Stimulated activated CD4-positive, alpha-beta T cell treated with anti-CD3 and anti-CD28 coated beads, Interleukin-1b, Interleukin-23, amount 100 ng/mL, for 4 hours (primary cell): ENCODE measurements around the gene CHD5.

ENCODE experiments used
- DNase-seq, 2 donors: peaks; one replicate each; pipeline ENCODE4 v3.0.0-alpha.2; 2020; ENCODE audit warnings: low read depth in 2 of 2

The CHD5 gene

DNA sequence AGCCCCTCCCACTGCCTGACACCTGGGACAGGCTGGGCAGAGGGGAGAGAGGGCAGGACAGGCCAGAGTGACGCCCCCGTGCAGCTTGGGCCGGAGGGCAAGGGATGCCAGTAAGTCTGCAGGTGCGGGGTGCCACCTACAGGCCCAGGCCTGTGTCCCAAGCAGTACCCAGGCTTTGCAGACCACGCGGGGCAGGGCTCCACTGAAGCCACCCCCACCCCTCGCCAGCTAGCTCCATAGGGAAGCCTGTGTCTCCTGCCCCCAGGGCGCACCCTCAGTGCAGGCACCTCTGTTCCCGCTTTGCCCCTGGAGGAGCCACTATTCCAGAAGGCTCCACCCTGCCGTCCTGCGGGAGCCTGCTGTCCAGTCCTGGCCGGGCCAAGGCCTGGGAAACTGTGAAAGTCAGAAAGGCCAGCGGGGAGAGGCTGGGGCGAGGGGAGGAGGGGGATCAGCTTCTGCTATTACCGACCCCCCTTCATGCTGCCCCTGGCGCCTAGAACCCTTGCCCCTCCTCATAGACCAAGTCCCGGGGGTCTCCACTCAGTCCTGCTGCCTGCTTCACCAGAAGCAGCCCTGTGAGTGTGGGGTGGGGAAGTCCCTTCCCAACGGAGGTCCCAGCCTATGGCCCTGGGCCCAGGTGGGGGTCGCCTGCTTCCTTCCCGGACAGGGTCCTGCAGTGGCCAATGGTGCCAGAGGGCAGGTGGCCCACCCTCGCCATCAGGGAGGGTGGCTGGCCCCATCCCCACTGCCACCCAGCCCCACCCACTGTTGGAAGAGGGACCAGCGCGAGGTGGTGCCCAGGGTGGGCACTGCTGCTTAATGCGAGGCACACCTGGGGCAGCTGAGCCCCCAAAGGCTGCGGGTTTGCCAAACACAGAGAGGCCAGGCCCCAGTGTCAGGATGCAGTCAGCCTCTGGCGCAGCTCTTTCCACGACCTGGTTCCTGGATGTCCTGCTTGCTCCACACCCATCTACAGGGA, 80.0 kb downstream of the CHD5 start:
- DNase-seq, result no peak

DNA sequence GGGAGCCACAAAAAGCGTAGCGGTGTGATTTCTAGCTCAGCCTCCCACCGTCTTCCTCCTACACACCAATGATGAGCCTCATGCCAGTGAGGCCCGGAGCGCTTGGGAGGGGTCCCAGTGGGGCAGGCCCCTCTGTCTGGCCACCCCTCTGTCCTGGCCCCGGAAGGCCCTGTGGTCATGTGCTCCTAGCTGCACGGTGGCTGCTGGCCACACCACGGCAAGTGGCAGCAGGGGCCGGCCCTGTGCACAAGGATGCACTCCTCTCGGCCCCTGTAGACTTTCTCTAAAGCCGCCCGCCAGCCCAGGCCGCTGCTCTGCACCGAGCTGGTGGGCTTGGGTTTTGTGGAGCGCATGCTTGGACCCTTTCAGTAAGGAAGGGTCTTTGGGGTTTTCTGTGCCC, 80.8 kb downstream of the CHD5 start:
- no peak for DNase-seq

DNA sequence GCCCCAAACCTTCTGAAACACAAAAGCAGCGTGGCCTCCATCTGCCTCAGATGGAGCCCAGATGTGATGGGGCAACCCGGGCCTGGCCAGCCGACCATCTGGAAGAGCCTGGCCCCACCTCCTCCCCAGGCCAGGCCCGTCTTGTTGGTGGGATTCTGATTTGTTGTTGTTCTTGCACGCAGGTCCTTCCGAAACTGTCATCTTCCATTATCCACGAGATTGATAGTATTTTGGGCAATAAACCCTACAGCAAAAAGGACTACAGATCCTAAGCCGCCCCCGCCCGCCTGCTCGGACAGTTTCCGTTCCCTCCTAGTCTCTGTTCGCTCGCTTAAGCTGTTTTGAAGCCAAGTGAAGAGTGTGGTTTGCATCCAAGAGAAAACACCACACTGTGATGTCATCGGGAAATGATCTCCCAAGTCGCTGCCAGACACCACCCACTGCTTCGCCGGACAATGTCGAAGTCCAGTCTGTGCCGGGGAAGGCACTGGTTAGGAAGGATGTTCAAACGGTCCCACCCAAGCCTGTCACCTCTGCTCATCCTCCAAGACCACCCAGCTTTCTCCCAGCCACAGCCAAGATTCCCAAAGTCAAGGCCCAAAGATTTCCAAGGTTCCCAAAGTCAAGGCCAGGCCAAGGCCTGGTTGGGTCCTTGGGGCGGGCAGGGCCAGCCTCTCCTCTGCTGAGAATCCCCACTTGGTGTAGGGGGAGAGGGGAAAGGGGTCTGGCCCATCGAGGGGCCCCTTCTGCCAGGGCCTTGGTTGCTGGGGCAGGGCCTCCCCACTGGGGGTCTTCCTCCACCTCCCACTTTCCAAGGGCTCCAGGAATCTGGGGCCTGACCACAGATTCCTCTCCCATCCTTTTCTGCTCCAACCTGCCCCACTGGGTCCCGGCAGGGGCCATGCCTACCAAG, 81.6 kb downstream of the CHD5 start:
- DNase-seq, result no peak

DNA sequence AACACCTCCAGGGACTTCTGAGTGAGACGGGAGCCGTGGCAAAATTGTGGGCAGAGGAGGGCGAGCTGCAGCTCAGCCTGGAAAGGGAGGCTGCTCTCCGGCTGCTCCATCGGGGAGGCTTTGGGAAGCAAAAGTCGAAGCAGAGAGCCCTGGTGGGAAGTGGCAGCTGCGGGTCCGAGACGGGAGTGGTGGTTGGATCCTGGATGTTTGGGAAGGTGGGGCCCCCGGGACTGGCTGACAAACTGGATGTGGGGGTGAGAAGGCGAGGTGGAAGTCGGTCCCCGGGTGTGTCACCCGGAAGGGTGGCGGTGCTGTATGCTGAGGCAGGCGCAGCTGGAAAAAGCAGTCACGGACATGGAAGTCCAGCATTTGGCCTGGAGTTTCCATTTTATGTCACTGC, 82.3 kb downstream of the CHD5 start:
- DNase-seq, result no peak

DNA sequence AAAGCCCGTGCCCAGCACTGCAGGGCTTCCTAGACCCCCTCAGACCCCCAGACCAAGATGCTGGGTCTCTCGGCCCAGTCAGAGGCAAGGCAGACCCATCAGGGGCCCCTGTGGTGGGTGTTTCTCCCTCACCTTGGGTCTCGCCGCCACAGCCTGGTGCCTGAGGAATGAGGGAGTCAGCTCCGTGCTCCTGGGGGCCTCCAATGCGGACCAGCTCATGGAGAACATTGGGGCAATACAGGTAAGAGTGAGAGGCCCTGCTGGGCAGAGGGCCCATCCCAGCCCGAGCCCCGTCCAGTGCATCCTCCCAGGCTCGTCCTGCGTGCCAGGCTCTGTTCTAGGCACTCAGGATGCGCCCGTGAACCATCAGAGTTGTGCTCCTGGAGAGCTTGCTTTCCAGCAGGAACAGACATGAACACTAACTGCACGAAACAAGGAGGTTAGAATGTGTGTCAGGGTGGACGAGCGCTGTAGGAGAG, 83.0 kb downstream of the CHD5 start:
- DNase-seq, result no peak

DNA sequence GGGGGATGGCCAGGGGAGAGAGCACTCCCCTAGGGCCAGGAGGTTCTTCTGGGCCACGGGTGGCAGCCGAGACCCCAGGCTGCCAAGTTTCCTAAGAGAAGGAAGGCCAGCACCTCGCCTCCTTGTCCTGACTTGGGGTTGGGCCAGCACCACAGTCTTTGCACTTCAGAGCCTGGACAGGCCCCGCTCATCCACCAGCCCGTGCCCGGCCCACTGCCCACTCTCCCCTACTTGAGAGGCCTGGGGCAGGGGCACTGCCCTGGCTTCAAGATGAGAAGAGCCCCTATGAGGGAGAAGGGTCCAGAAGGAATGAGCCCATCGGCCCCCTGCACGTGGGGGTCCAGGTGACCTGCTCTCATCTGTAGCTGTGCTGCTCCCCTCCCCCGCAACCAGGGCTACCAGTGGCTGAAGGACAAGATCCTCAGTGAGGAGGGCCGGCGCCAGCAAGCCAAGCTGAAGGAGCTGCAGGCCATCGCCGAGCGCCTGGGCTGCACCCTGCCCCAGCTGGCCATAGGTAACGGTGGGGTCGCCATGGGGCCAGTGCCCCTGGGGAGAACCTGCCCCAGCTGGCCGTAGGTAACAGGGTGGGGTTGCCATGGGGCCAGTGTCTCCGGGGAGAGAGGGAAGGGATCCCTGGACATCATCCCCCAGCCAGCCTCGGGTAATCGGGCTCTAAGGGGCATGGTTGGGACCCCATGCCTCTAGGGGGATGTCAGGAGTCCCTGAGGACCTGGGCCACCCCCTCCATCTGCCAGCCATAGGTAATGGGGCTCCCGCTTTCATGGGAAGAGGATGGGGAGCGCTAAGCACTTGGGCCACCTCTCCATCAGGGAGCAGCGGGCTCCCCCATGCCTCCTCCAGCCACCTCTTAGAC, 83.6 kb downstream of the CHD5 start:
- no peak for DNase-seq

DNA sequence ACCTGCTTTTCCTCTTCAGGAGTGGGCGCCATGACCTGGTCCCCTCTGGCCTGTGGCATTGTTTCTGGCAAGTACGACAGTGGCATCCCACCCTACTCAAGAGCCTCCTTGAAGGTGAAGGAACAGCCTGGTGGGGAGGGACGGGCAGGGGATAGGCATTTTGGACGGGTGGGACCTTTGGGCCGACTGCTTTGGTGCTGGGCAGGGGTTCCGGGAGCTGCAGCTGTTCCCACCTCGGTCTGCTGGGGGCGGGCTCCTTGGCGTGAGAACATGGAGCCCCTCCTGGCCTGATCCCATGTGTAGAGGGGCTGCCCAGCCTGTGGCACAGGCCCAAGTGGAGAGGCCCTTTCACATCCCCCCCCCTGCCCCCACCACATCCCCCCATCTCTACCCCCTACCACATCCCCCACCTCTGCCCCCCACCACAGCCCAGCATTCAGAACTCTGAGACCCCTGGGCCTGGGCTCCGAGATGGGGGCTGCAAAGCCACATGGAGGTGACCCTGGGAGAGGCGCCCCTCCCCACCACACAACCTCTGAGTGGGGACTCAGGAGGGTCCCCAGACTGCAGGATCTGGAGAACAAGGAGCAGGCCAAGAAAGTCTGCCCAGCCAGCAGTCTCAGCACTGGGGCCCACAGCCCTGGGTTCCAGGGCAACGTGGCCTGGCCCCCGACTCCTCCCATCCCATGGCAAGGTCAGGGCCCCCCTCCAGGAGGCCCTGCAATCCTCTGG, 84.4 kb downstream of the CHD5 start:
- no peak for DNase-seq

DNA sequence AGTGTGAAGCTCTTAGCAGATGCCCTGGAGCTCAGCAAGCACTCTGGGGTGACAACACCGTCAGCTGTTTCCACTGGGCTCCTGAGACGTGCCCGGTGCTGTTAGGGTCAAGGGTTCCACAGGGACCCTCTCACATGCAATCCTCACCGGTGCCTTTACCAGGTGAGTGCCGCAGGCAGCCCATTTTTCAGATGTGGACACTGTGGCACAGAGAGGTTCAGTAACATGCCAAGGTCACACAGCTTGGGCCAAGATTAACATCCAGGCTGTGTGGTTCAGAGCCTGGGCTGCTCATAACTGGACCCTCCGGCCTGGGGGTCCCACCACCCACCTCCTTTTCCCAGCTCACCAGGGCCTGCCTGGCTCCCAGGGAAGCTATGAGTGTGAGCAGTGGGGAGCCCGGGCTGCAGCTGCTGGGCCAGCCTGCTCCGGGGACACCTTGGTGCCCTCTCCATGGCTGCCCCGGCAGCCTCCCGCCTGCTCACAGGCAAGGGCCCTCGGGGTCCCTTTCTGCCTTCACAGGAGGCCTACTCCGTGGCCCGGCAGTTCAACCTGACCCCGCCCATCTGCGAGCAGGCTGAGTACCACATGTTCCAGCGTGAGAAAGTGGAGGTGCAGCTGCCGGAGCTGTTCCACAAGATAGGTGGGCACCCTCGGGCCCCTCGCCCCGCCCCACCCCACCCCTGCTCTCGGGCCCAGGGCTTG, 85.2 kb downstream of the CHD5 start:
- DNase-seq, result no peak

DNA sequence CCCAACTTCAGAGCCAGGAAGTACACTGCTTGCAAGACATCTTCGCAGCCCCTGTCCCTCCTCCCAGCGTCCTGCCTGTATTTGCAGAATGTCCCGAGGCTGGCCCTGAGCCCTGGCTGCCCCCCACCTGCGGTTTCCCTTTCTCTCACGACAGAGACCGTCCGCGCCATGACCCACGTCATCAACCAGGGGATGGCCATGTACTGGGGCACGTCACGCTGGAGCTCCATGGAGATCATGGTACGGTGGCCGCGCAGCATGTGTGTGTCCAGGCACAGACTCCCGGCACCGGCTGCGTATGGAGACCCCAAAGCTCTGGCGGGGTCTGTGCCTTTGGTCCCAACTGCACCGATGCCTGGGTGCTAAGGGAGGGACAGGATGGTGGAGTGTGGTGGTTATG, 85.9 kb downstream of the CHD5 start:
- DNase-seq, result no peak

DNA sequence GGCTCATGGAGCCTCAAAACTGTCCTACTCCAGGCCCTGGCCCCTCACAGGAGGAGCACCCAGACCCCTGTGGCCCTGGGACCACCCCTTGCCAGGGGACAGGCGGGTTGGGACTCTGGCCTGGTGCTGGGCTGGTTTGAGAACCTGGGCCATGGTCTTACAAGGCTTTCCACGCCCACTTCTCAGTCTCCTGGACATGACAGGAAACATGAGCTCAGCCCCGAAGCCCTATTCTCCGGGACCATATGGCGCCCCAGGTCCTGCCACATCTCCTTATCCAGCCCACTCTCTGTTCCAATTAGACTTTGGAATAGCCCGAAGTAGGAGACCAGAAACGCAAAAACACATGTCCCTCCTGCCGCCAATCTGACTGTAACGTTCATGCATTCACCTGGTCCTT, 86.5 kb downstream of the CHD5 start:
- no peak for DNase-seq

DNA sequence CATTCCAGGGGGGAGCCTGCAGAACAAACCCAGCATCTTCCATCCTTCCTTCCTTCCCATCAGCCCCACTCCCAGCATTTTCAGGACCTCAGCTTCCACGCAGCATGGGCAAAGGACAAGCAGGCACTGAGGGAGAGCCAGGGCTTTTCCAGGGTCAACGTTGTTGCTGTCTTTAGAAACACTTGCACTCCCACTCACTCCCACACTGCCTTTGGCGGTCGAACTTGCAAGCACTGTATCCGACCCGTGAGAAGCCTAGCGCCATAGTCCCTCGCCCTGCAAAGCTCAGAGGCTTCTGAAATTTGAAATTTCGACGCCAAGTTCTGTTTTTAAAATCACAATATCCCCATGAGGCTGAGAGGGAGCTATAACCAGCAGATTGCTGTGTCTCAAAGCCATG, 87.0 kb downstream of the CHD5 start:
- DNase-seq, result no peak

DNA sequence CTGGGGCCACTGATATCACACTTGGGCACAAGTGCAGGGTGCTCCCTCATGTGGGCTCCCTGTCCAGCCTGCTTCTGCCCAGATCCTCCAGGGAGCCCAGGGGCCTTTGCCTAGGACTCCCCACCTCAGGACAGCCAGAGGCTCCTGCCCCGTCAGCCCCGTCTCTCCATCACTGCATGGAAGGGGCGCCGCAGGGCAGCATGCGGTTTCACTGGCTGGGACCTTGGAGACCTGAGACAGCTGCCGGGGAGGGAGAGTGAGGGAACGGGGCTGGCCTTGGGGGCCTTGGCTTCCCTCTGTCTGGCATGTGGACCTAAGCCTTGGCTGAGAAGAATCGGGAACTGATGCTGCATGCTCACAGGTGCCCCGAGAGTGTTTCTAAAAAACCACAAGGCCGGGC, 87.9 kb downstream of the CHD5 start:
- DNase-seq, result no peak

DNA sequence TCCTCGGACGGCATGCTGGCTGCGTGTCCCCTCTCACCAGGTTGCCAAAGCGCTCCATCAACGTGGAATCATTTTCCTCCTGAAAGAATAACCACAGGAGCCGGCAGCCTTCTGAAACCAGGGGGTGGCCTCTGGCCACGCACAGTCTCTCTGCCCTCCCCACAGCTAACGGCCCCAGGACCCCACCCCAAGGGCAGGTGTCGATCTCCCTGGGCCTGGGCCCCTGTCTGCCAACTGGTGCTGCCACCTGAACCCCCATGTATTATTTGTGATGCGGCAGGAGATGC, 88.4 kb downstream of the CHD5 start:
- no peak for DNase-seq

DNA sequence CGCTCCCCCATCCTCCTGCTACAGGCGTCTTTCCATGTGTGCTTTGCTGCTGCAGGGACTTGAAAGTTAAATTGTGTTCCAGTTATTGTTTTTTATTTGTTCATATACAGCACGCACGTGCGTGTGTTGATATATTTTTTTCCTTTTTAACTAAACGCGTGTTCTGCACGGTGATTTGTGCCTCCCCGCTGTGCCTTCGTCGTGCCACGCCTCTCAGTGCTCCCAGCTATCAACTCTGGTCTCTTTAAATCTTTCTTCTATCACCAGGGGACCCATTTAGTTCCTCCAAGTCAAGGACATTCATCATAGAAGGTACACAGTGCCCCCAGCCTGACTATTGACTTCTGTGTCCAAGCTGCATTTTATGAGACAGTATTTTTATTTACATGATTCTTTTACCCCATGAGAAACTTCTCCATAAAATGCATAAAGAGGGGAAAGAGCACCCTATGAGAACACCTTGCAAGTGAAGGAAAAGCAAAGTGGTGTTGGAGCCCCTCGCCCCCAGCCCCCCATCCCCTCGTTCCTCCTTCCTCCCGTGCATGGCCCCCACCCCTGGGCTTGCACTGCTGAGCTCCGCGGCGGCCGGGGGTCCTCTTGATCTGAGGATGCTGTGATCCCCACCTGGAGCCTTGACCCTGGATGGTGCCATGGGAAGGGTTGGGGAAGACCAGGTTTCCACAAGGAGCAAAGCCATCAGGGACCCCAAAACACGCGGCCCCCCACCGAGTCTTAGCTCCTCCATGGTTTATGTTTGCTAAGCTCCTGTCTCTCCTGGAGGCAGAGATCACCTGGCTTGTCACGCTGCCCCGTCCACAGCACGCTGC, 88.9 kb downstream of the CHD5 start:
- no peak for DNase-seq

DNA sequence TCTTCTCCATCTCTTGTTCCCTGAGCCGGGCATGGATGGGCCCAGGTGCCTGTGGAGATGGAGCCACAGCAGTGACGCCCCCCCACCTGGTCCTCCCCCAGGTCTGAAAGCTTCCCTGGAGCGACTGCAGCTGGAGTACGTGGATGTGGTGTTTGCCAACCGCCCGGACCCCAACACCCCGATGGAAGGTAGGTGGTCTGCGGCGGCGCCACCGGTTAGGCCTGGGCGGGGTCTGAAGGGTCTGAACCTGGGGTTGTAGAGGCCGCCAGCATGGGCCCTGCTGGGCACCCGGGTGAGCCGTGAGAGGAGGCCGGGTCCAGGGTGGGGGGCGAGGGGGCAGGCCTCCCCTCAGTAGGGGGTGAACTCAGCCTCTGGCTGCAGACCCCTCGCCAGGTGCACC, 89.8 kb downstream of the CHD5 start:
- no peak for DNase-seq

DNA sequence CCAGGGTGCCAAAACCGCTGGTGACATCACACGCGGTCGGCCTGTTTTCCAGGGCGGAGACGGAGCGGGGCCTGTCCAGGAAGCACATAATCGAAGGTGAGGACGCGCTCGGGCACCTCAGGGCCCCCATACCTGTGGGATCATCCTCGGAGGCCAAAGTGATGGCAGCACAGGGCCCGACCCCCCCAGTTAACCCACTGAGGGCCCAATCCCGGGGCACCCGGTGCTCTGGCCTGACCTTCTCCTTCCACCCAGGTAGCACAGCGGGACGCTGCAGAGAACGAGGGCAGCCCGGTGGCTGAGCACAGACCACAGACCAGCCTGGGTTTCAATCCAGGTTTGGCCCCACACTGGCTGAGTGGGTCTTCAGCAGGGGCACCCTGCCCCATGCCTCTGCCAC, 91.2 kb downstream of the CHD5 start:
- no peak for DNase-seq

DNA sequence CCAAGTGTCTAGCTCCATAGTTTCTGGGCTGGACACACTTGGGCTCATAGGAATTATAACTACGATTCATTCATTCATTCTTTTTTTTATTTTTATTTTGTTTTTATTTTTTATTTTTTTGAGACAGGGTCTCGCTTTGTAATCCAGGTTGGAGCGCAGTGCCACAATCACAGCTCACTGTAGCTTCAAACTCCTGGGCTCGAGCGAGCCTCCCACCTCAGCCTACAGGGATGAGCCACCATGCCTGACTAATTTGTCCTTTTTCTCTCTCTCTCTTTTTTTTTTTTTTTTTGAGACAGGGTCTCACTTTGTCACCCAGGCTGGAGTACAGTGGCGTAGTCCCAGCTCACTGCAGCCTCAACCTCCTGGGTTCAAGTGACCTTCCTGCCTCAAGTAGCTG, 92.2 kb downstream of the CHD5 start:
- no peak for DNase-seq

DNA sequence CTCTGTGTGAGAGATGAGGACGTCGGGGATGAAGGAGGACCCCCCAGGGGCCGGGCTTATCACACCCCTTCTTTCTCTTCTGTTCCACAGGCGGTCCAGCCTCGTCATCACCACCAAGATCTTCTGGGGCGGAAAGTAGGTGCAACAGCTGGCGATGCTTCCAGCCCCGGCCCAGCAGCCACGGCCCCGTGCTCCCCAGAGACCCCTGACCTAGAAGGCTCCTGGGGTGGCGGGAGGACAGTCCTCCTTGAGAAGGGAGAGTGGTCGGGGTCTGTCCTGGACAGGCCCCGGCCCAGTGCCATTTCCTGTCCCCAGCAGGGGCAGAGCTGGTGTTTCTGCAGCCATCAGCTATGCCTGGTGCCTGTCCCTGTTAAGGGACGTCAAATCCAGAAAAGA, 92.7 kb downstream of the CHD5 start:
- DNase-seq, result no peak

DNA sequence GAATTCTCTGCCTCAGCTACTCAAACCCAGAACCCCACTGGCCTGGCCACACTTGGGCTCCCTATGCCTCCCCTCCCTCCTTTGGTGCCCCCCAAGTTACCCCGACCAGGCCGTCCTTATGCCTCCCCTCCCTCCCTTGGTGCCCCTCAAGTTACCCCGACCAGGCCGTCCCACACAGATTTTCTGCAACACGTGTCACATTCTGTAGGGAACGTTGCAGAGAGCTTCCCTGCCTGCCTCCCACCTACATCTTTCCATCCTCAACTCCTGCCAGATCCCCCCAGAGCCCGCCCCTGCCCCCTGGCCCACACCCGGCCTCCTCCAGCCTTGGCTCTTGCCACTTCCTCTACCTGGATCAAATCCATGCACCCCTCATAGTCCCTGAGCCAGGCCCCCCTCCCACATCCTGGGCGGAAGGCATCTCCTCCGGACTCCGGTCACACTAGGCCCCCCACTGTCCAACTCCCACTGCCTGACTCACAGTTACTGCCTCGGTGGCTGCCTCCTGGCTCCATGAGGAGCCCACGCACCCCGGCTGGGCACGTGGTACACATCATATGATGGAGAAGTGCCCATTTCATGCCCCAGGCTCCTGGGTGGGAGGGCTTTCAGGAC, 93.3 kb downstream of the CHD5 start:
- no peak for DNase-seq
